Prostate gland (tissue), 2 donors: Measurements from ENCODE around the gene ADPRHL1. TPM values are rescaled to one million over a fixed set of nuclear protein-coding genes. Genes with fewer than 3 reads are reported as not detected.

Experiments used
- DNase-seq: peaks from one replicate; pipeline ENCODE4 v3.0.0-alpha.2; 2019; ENCODE audit warnings: low spot score
- H3K27ac ChIP-seq, 2 donors: fragments of 200-600 bp; sonication (generic); 2 replicates each; pipeline ENCODE4 v1.5.1; 2017 to 2019
- H3K27me3 ChIP-seq: fragments of 200-600 bp; sonication (generic); replicated peaks from 2 replicates; pipeline ENCODE4 v1.5.1; 2019; ENCODE audit not compliant: insufficient read depth
- H3K36me3 ChIP-seq, 2 donors: fragments of 200-600 bp; sonication (generic); 1 replicate in 1 of 2; 2 replicates in 1 of 2; pipeline versions ENCODE4 v1.5.1 to v1.8.1; 2017 to 2019
- H3K4me1 ChIP-seq: fragments of 200-600 bp; sonication (generic); replicated peaks from 2 replicates; pipeline ENCODE4 v1.5.1; 2019
- H3K4me3 ChIP-seq, 2 donors: fragments of 200-600 bp; sonication (generic); 2 replicates each; pipeline ENCODE4 v1.5.1; 2017 to 2019
- H3K9me3 ChIP-seq: fragments of 200-600 bp; sonication (generic); 2 replicates; pipeline ENCODE4 v1.5.1; 2017
- POLR2A ChIP-seq: fragments of 450-650 bp; IDR thresholded peaks from one replicate; pipeline ENCODE4 v1.6.1; 2016; ENCODE audit warnings: antibody characterized with exemption, mild to moderate bottlenecking
- POLR2AphosphoS5 ChIP-seq: sonication (generic); formaldehyde crosslinking; IDR thresholded peaks from one replicate; pipeline ENCODE4 v1.6.1; 2017; ENCODE audit warnings: antibody characterized with exemption
- whole genome bisulfite sequencing: methylation state at CpG from one replicate; pipeline ENCODE4 v1.1.5; 2018; 5-methylcytosine and 5-hydroxymethylcytosine counted together
- intact Hi-C: fragments of 100-400 bp; cut with DNase I; formaldehyde crosslinking; loops from one replicate; pipeline ENCODE4 v1.14.2; 2022
- total RNA-seq, 2 donors: library from RNA; depleted of rRNA; stranded (reverse); fragments of >200 nt; gene quantifications; one replicate each; pipeline ENCODE4 v1.1.0, GENCODE V29; 2016
- TF ChIP-seq, protein P1 (sequence below), 4 experiments: fragments of 200-600 bp in 2 of 4; fragments of 450-650 bp in 2 of 4; sonication (generic) in 2 of 4; IDR thresholded peaks; 1 replicate in 3 of 4; 2 replicates in 1 of 4; pipeline ENCODE4 v1.5.1; 2016 to 2019; ENCODE audit warnings: antibody characterized with exemption in 4 of 4, mild to moderate bottlenecking in 2 of 4, moderate library complexity in 2 of 4

The ADPRHL1 gene
- total RNA-seq, 2 donors from 2014 or later, result 3.7 to 3.9 TPM

DNA sequence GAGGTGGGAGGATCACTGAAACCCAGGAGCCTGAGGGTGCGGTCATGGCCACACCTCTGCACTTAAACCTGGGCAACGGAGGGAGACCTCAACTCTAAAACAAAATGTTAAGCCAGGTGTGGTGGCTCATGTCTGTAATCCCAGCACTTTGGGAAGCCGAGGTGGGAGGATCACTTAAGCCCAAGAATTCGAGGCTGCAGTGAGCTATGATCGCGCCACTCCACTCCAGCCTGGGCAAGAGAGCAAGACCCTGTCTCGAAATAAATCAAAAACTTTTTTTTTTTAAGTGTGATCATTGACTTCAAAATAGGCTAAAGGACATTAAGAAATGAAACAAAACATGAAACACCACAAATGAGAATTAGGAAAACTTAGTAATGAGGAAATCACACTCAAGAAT, 16.3 kb upstream of the ADPRHL1 start:
- no peak overlapping the region for H3K27ac ChIP-seq
- intact Hi-C loops, result no loop called here
- WGBS, result 91% methylated on average over 7 of the region's 7 CpGs

DNA sequence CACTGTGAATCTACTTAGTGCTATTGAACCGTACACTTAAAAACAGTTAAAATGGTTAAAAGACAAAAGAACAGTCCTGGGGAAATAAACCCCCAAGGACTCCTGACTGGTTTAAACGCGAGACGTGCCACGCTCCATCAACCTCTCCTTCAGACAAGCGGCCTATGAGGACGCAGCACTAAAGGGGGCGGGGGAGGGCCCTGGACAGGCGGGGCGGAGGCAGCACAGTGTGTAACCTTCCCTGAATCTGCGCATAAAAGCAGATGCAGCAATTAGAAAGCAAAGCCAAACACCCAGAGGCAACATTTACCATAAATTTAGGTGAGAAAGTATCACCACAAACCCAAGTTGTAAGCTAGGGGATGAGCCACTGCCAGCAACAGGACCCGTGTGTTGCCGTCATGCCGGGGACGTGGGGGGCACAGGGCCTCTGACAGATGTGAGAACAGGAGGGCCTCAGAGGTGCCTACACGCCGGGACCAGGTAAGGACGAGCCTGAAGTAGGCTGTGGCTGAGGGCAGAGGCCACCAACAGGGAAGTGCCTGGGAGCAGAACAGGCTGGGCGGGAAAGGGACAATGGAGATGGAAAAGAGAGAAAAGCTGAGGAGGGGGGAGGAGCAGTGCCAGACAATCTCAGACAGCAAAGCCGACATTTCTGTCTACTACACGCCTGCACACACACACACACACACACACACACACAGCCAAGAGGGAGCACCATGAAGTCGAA, 15.3 kb upstream of the ADPRHL1 start:
- H3K4me1 ChIP-seq, result no peaks in the 10 kb centered on the region
- WGBS, result 61% methylated on average over 22 of the region's 22 CpGs
- intact Hi-C loops, result no loop called here
- no peaks in the 10 kb centered on the region for H3K27me3 ChIP-seq
- H3K36me3 ChIP-seq, result no peaks in the 10 kb centered on the region
- no peaks in the 10 kb centered on the region for H3K9me3 ChIP-seq
- H3K4me3 ChIP-seq, result no peak overlapping the region
- H3K27ac ChIP-seq, result no peak overlapping the region
- DNase-seq, result no peak
- TF ChIP-seq, protein P1, sequence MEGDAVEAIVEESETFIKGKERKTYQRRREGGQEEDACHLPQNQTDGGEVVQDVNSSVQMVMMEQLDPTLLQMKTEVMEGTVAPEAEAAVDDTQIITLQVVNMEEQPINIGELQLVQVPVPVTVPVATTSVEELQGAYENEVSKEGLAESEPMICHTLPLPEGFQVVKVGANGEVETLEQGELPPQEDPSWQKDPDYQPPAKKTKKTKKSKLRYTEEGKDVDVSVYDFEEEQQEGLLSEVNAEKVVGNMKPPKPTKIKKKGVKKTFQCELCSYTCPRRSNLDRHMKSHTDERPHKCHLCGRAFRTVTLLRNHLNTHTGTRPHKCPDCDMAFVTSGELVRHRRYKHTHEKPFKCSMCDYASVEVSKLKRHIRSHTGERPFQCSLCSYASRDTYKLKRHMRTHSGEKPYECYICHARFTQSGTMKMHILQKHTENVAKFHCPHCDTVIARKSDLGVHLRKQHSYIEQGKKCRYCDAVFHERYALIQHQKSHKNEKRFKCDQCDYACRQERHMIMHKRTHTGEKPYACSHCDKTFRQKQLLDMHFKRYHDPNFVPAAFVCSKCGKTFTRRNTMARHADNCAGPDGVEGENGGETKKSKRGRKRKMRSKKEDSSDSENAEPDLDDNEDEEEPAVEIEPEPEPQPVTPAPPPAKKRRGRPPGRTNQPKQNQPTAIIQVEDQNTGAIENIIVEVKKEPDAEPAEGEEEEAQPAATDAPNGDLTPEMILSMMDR (IDR thresholded peaks at IDR 0.05), result no peak
- TF ChIP-seq POLR2AphosphoS5, result no peak
- no peak for TF ChIP-seq POLR2A

More for the DNA sequence above, 16.3 kb upstream of the ADPRHL1 start:
- Histone ChIP-seq H3K4me3 (no peak overlapping the region), H3K4me1 (no peaks in the 10 kb centered on the region), H3K36me3 (no peaks in the 10 kb centered on the region), H3K27me3 (no peaks in the 10 kb centered on the region), H3K9me3 (no peaks in the 10 kb centered on the region)
- TF ChIP-seq POLR2A (no peak), POLR2AphosphoS5 (no peak)
- TF ChIP-seq, protein P1 (IDR thresholded peaks at IDR 0.05), result no peak
- DNase-seq, result no peak

DNA sequence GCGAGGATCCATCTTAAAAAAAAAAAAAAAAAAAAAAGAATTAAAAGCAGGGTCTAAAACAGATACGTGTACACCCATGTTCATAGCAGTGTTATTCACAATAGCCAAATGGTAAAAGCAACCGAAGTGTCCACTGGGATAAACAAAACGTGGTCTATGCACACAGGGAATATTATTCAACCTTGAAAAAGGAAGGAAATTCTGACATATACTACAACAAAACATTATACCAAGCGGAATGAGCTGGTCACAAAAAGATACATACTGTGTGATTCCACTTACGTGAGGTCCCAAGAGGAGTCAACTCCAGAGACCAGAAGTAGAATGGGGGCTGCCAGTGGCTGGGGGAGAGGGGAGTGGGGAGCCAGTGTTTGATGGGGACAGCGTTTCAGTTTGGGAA, 14.7 kb upstream of the ADPRHL1 start:
- H3K36me3 ChIP-seq, result no peaks in the 10 kb centered on the region
- H3K4me3 ChIP-seq, result no peak overlapping the region
- intact Hi-C loops, result no loop called here
- no peaks in the 10 kb centered on the region for H3K27me3 ChIP-seq
- H3K27ac ChIP-seq, result no peak overlapping the region
- no peaks in the 10 kb centered on the region for H3K9me3 ChIP-seq
- no peaks in the 10 kb centered on the region for H3K4me1 ChIP-seq
- no peak for TF ChIP-seq POLR2A
- 92% methylated on average over 7 of the region's 7 CpGs for WGBS
- DNase-seq, result no peak

DNA sequence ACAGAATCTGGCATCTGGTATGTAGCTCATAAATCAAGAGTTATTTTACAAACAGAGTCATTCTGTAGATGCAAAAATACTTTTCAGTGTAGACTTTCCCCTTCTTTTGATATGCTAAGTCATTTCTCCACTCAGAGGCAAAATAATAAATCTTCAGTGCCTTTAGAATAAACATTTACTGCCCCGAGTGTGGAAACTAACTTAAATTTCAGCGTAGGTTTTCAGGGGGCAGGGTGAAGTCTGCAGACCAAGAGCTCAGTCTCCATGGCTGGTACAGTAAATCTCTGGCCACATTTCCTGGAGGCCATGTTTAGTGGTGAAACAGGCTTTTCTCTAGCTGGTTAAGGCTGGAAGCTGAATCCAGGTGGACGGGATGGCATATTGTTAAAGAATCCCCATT, 13.1 kb upstream of the ADPRHL1 start:
- intact Hi-C loops, result no loop called here
- Histone ChIP-seq H3K4me3 (no peak overlapping the region), H3K9me3 (no peaks in the 10 kb centered on the region), H3K27ac (no peak overlapping the region), H3K27me3 (no peaks in the 10 kb centered on the region), H3K4me1 (no peaks in the 10 kb centered on the region), H3K36me3 (no peaks in the 10 kb centered on the region)
- no peak for DNase-seq
- 67% methylated on average over 3 of the region's 3 CpGs for WGBS
- TF ChIP-seq POLR2A (no peak), POLR2AphosphoS5 (no peak)
- TF ChIP-seq, protein P1 (IDR thresholded peaks at IDR 0.05), result no peak

DNA sequence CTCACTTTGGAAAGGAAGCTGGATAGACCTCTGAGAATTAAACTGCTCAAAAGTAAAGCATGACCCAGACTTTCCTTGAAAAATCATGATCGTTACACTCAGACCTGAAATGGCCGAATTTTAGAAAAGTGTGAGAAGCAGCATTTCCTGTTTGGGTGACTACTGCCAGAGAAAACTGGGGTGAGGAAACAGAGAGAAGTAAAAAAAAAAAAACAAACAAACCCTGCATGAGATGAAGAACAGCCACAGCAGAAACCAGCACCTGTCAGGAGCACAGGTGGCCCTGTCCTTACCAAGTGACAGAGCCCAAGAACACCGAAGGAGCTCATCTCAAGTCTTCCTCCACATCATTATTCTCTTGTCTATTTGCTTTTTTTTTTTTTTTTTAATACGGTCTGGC, 12.0 kb upstream of the ADPRHL1 start:
- 70% methylated on average over 4 of the region's 4 CpGs for WGBS
- no peaks in the 10 kb centered on the region for H3K4me1 ChIP-seq
- peaks cover 0 to 1% of the 10 kb centered on the region in 2 donors for H3K36me3 ChIP-seq
- no peaks in the 10 kb centered on the region for H3K9me3 ChIP-seq
- no peak overlapping the region for H3K4me3 ChIP-seq
- TF ChIP-seq, protein P1 (IDR thresholded peaks at IDR 0.05), result no peak
- TF ChIP-seq POLR2A, result no peak
- no peak for TF ChIP-seq POLR2AphosphoS5
- intact Hi-C loops, result no loop called here
- H3K27me3 ChIP-seq, result no peaks in the 10 kb centered on the region
- H3K27ac ChIP-seq, result no peak overlapping the region
- DNase-seq, result no peak
